Tibial artery (tissue), 4 donors: ENCODE data around the gene MORN2.

Source experiments
- DNase-seq, 2 donors: peaks; one replicate each; pipeline ENCODE4 v3.0.0-alpha.2; 2019
- H3K27ac ChIP-seq, 2 donors: fragments of 200-600 bp; sonication (generic) in 1 of 2; 1 replicate in 1 of 2; 2 replicates in 1 of 2; pipeline ENCODE4 v1.5.1; 2018 to 2019; ENCODE audit warnings: mild to moderate bottlenecking in 1 of 2
- H3K27me3 ChIP-seq, 2 donors: fragments of 200-600 bp; sonication (generic) in 1 of 2; one replicate each; pipeline versions ENCODE4 v1.5.1 to v1.6.0; 2016 to 2019
- H3K36me3 ChIP-seq, 3 donors: fragments of 200-600 bp; sonication (generic) in 2 of 3; one replicate each; pipeline ENCODE4 v1.5.1; 2016 to 2019; ENCODE audit warnings: mild to moderate bottlenecking in 2 of 3
- H3K4me1 ChIP-seq, 4 donors: fragments of 200-600 bp; sonication (generic) in 2 of 4; 1 replicate in 3 of 4; 2 replicates in 1 of 4; pipeline ENCODE4 v1.5.1; 2016 to 2019
- H3K4me3 ChIP-seq, 2 donors: fragments of 200-600 bp; sonication (generic) in 1 of 2; 1 replicate in 1 of 2; 2 replicates in 1 of 2; pipeline ENCODE4 v1.5.1; 2018 to 2019; ENCODE audit warnings: mild to moderate bottlenecking in 2 of 2
- H3K9me3 ChIP-seq, 3 donors: fragments of 200-600 bp; sonication (generic) in 1 of 3; one replicate each; pipeline ENCODE4 v1.5.1; 2016 to 2019
- CTCF ChIP-seq, 2 experiments: fragments of 200-600 bp in 1 of 2; fragments of 450-650 bp in 1 of 2; IDR thresholded peaks; one replicate each; pipeline ENCODE4 v1.5.1; 2017 to 2019; ENCODE audit warnings: antibody characterized with exemption in 2 of 2, mild to moderate bottlenecking in 1 of 2, moderate library complexity in 1 of 2
- intact Hi-C: fragments of 100-400 bp; cut with DNase I; formaldehyde crosslinking; loops from one replicate; pipeline ENCODE4 v1.15.0; 2023; ENCODE audit warnings: low total_unique reads

The MORN2 gene

DNA sequence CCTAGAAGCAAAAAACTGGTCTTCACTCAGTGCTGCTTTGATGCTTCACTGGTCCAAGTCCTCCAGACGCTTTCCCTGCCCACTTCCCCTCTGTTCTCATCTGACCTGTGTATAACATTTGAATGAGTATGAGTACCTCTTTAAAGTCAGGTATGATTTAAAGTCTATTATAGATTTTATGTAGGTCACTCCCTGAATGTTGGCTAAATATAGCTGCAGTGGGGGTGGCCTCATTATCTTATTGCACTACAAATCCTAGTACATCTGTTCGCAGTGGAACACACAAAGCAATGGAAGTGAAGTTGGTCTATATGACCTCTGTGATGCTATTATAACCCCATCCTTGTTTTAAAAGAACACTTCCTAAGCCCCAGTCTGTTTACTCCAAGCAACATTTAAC is 47.1 kb downstream of the MORN2 start:
- no peaks in the 10 kb centered on the region for H3K9me3 ChIP-seq
- peaks cover 0 to 13% (median 0%) of the 10 kb centered on the region in 3 donors for H3K36me3 ChIP-seq
- H3K27ac ChIP-seq: no peak overlapping the region
- H3K4me1 ChIP-seq: no peaks in the 10 kb centered on the region
- intact Hi-C loops: no loop called here
- no peak overlapping the region for H3K4me3 ChIP-seq
- no peaks in the 10 kb centered on the region for H3K27me3 ChIP-seq
- no peak for DNase-seq
- no peak for TF ChIP-seq CTCF (IDR thresholded peaks at IDR 0.05)

GRCh38 chr2:38925982-38926381 is 50.2 kb downstream of the MORN2 start:
- Histone ChIP-seq H3K36me3 (peaks cover 0 to 7% (median 0%) of the 10 kb centered on the region in 3 donors), H3K9me3 (no peaks in the 10 kb centered on the region), H3K4me3 (no peak overlapping the region), H3K27me3 (no peaks in the 10 kb centered on the region), H3K4me1 (no peaks in the 10 kb centered on the region), H3K27ac (no peak overlapping the region)
- DNase-seq: no peak
- intact Hi-C loops: no loop called here
- no peak for TF ChIP-seq CTCF (IDR thresholded peaks at IDR 0.05)

- no peaks in the 10 kb centered on the region for H3K4me1 ChIP-seq
- H3K9me3 ChIP-seq: no peaks in the 10 kb centered on the region
- intact Hi-C loops: no loop called here
- no peak for DNase-seq
- TF ChIP-seq CTCF (IDR thresholded peaks at IDR 0.05): no peak
- H3K4me3 ChIP-seq: no peak overlapping the region
- no peak overlapping the region for H3K27ac ChIP-seq
- H3K27me3 ChIP-seq: no peaks in the 10 kb centered on the region
- no peaks in the 10 kb centered on the region for H3K36me3 ChIP-seq
Observed at GRCh38 chr2:38930600-38930999, 54.8 kb downstream of the MORN2 start.
